MM.1S (cell line): ENCODE results near the gene ACER1.

Experiments used
- EZH2 ChIP-seq: fragments of 300-600 bp; sonication (generic); optimal IDR thresholded peaks from 2 replicates; pipeline ENCODE3; 2017; ENCODE audit warnings: low read depth, mild to moderate bottlenecking, antibody characterized with exemption, low read length, mixed read lengths
- TF ChIP-seq, protein P1 (sequence below): fragments of 300-600 bp; sonication (generic); IDR thresholded peaks from 2 replicates; pipeline ENCODE4 v1.5.1; 2016; ENCODE audit warnings: antibody characterized with exemption, low read length, mixed read lengths

DNA sequence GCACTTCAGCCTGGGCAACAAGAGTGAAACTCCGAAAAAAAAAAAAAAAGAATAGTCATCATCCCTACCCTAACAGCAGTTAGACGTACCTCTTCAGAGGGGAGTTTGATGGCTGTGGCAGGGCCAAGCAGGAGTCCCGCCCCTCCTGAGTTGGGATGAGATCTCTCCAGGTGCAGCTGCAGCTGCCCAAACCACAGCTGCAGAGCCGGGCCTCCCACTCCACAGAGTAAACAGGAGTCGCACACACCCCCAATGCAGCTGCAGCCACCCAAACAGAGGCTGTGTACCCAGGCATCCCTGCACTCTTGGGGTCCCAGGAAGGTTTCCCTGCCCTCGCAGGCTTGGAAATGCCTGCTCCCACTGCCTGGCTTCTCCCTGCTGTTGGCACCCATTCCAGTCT lies 36.2 kb downstream of the ACER1 start:
- TF ChIP-seq, protein P1, sequence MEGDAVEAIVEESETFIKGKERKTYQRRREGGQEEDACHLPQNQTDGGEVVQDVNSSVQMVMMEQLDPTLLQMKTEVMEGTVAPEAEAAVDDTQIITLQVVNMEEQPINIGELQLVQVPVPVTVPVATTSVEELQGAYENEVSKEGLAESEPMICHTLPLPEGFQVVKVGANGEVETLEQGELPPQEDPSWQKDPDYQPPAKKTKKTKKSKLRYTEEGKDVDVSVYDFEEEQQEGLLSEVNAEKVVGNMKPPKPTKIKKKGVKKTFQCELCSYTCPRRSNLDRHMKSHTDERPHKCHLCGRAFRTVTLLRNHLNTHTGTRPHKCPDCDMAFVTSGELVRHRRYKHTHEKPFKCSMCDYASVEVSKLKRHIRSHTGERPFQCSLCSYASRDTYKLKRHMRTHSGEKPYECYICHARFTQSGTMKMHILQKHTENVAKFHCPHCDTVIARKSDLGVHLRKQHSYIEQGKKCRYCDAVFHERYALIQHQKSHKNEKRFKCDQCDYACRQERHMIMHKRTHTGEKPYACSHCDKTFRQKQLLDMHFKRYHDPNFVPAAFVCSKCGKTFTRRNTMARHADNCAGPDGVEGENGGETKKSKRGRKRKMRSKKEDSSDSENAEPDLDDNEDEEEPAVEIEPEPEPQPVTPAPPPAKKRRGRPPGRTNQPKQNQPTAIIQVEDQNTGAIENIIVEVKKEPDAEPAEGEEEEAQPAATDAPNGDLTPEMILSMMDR: no peak
- TF ChIP-seq EZH2: no peak
